DOHH2 (cell line): ENCODE data around the gene SVIL.

ENCODE experiments used
- H3F3A ChIP-seq: fragments of 200-600 bp; sonication (generic), shearing (Covaris generic); 2 replicates; pipeline ENCODE4 v1.6.0; 2016; ENCODE audit warnings: antibody characterized with exemption, mild to moderate bottlenecking; ENCODE audit not compliant: control insufficient read depth, insufficient read depth
- H3K27ac ChIP-seq: fragments of 200-600 bp; sonication (generic); 2 replicates; pipeline ENCODE4 v1.5.1; 2014; ENCODE audit warnings: low read depth, mild to moderate bottlenecking, low read length, moderate library complexity
- H3K27me3 ChIP-seq: fragments of 200-600 bp; sonication (generic); 2 replicates; pipeline ENCODE4 v1.6.1; 2014; ENCODE audit warnings: mild to moderate bottlenecking, low read length, mixed read lengths; ENCODE audit not compliant: control insufficient read depth
- H3K36me3 ChIP-seq: fragments of 200-600 bp; sonication (generic); 2 replicates; pipeline ENCODE4 v1.6.1; 2014; ENCODE audit warnings: mild to moderate bottlenecking, low read length, moderate library complexity, mixed read lengths; ENCODE audit not compliant: control insufficient read depth
- H3K4me1 ChIP-seq: fragments of 200-600 bp; sonication (generic); 2 replicates; pipeline ENCODE4 v1.6.1; 2014; ENCODE audit warnings: mild to moderate bottlenecking, low read length, mixed read lengths; ENCODE audit not compliant: control insufficient read depth
- H3K4me2 ChIP-seq: fragments of 200-600 bp; sonication (generic); 2 replicates; pipeline ENCODE4 v1.6.0; 2014; ENCODE audit warnings: mild to moderate bottlenecking, low read length, moderate library complexity
- H3K4me3 ChIP-seq: fragments of 200-600 bp; sonication (generic); 2 replicates; pipeline ENCODE4 v1.5.1; 2014; ENCODE audit warnings: mild to moderate bottlenecking, low read length, mixed read lengths
- H3K79me2 ChIP-seq: fragments of 200-600 bp; sonication (generic); 2 replicates; pipeline ENCODE4 v1.6.1; 2014; ENCODE audit warnings: mild to moderate bottlenecking, low read length, mixed read lengths; ENCODE audit not compliant: control insufficient read depth
- H3K9me2 ChIP-seq: fragments of 200-600 bp; sonication (generic); replicated peaks from 2 replicates; pipeline ENCODE4 v1.6.1; 2014; ENCODE audit warnings: mild to moderate bottlenecking, low read length, mixed read lengths; ENCODE audit not compliant: control insufficient read depth
- H3K9me3 ChIP-seq: fragments of 200-600 bp; sonication (generic); 2 replicates; pipeline ENCODE4 v1.6.1; 2014; ENCODE audit warnings: antibody characterized with exemption, low read length, mixed read lengths; ENCODE audit not compliant: control insufficient read depth, insufficient read depth
- H4K20me1 ChIP-seq: fragments of 200-600 bp; sonication (generic); 2 replicates; pipeline ENCODE4 v1.6.0; 2014; ENCODE audit warnings: low read depth, mild to moderate bottlenecking, antibody characterized with exemption, low read length, moderate library complexity; ENCODE audit not compliant: control insufficient read depth, insufficient read depth
- EZH2phosphoT487 ChIP-seq: fragments of 200-600 bp; sonication (generic); IDR thresholded peaks from 2 replicates; pipeline ENCODE4 v1.6.1; 2017; ENCODE audit warnings: borderline replicate concordance, mild to moderate bottlenecking, antibody characterized with exemption, low read length, moderate library complexity, mixed read lengths
- TF ChIP-seq, protein P1 (sequence below): fragments of 200-600 bp; sonication (generic); IDR thresholded peaks from one replicate; pipeline ENCODE4 v1.5.1; 2014; ENCODE audit warnings: antibody characterized with exemption, mild to moderate bottlenecking, low read depth, low read length; ENCODE audit not compliant: poor library complexity, severe bottlenecking

Gene SVIL

DNA sequence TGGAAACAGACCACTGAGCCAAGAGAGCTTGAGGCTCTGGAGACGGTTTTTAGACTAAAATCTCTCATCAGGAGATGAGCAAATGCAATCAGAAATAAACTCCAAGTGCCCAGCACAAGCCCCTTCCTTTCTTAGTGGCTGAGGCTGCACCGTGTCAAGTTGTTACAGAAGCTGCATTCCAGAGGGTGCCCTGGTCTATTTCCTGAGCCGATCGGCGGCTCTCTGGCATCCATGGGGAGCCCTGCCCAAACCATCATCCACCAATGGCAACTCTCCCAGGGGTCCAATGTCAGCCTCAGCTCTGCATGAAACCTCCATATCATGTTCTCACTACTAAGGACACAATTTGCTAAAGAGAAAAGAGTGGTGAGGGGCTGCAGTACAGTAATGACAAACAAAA, 89.6 kb downstream of the SVIL start:
- Histone ChIP-seq H3K4me2 (no peak overlapping the region), H3K27me3 (no peaks in the 10 kb centered on the region), H3K27ac (no peak overlapping the region), H3K4me3 (no peak overlapping the region), H3K36me3 (no peaks in the 10 kb centered on the region), H3K4me1 (peaks cover 15% of the 10 kb centered on the region), H3K79me2 (no peaks in the 10 kb centered on the region), H4K20me1 (no peaks in the 10 kb centered on the region), H3K9me2 (no peaks in the 10 kb centered on the region), H3K9me3 (no peaks in the 10 kb centered on the region), H3F3A (no peaks in the 10 kb centered on the region)
- TF ChIP-seq, protein P1, sequence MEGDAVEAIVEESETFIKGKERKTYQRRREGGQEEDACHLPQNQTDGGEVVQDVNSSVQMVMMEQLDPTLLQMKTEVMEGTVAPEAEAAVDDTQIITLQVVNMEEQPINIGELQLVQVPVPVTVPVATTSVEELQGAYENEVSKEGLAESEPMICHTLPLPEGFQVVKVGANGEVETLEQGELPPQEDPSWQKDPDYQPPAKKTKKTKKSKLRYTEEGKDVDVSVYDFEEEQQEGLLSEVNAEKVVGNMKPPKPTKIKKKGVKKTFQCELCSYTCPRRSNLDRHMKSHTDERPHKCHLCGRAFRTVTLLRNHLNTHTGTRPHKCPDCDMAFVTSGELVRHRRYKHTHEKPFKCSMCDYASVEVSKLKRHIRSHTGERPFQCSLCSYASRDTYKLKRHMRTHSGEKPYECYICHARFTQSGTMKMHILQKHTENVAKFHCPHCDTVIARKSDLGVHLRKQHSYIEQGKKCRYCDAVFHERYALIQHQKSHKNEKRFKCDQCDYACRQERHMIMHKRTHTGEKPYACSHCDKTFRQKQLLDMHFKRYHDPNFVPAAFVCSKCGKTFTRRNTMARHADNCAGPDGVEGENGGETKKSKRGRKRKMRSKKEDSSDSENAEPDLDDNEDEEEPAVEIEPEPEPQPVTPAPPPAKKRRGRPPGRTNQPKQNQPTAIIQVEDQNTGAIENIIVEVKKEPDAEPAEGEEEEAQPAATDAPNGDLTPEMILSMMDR: no peak
- no peak for TF ChIP-seq EZH2phosphoT487

DNA sequence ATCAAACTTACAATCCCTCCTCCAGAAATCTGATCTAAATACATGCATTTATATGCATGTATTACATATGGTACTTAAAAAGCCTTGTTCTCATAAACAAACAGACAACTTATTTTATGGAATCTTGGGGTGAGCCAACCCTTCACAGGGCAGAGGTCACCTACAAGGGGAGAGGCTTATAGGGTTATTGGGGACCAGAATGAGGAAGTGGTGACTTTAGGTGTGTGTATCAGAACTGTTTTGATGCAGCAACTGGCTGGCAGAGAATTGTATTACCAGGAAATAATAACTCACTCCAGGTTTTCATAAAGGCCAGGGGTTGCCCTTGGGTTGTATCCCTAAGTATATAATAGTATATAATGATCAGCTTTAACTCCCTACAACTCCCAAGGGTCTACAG, 91.1 kb downstream of the SVIL start:
- H4K20me1 ChIP-seq: no peaks in the 10 kb centered on the region
- no peaks in the 10 kb centered on the region for H3K9me3 ChIP-seq
- H3K36me3 ChIP-seq: no peaks in the 10 kb centered on the region
- H3K79me2 ChIP-seq: no peaks in the 10 kb centered on the region
- H3K9me2 ChIP-seq: no peaks in the 10 kb centered on the region
- no peak overlapping the region for H3K4me3 ChIP-seq
- no peaks in the 10 kb centered on the region for H3F3A ChIP-seq
- no peak overlapping the region for H3K4me2 ChIP-seq
- H3K27me3 ChIP-seq: no peaks in the 10 kb centered on the region
- no peak overlapping the region for H3K27ac ChIP-seq
- H3K4me1 ChIP-seq: peaks cover 15% of the 10 kb centered on the region
- TF ChIP-seq, protein P1: no peak
- no peak for TF ChIP-seq EZH2phosphoT487

DNA sequence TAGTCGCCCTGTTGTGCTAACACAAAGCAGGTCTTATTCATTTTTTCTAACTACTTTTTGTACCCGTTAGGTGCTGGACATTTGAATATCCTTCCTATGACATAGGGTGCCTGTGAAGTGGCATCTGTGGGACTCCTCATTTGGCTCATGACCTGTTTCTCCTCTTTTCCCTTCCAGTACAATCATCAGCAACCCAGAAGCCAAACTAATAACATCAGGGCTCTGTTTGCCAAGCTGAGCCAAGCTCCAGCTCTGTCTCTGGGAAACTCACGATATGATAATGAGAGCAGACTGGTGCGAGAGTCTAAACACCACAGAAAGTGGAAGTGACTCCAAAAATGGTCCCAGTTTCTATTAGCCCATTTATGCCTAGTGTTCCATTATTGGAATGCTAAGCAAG, 92.0 kb downstream of the SVIL start:
- Histone ChIP-seq H3K4me1 (peaks cover 10% of the 10 kb centered on the region), H3F3A (no peaks in the 10 kb centered on the region), H3K4me2 (no peak overlapping the region), H3K79me2 (no peaks in the 10 kb centered on the region), H3K27me3 (no peaks in the 10 kb centered on the region), H3K9me3 (no peaks in the 10 kb centered on the region), H3K36me3 (no peaks in the 10 kb centered on the region), H3K27ac (no peak overlapping the region), H3K4me3 (no peak overlapping the region), H4K20me1 (no peaks in the 10 kb centered on the region), H3K9me2 (no peaks in the 10 kb centered on the region)
- TF ChIP-seq, protein P1: no peak
- TF ChIP-seq EZH2phosphoT487: no peak
